ENCODE data around the gene FAM181A. TPM values are rescaled to one million over a fixed set of nuclear protein-coding genes. Genes with fewer than 3 reads are reported as not detected.

Gene FAM181A
- total RNA-seq, 4 donors from 2014 or later, result not detected

DNA sequence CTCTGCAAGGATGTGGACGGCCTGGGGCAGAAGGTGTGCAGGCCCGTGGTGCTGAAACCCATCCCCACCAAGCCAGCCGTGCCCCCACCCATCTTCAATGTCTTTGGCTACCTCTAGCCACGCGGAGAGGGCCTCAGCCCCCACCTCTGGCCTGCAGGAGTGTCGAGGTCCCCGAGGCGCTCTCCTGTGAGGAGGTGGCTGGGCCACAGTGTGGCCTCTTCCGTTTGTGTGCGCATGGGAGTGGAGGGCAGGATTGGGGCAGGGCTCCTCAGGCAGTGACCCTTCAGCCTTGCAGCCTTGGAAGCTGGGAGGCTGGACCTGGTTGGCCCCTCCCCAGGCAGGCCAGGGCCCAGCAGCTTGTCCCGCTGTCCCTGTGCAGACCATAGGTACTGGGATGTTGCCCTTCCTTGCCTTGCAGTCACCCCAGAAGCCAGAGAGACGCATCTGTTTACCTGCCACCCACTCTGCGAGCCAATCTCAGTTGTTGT is 1.9 kb downstream of the FAM181A start:
- Histone ChIP-seq H3K36me3 (peaks cover 0 to 41% of the 10 kb centered on the region in 2 donors), H3K9me3 (no peaks in the 10 kb centered on the region), H3K27me3 (no peaks in the 10 kb centered on the region), H3K4me1 (peaks cover 0 to 14% (median 0%) of the 10 kb centered on the region in 3 donors), H3K4me3 (no peak overlapping the region), H3K27ac (no peak overlapping the region)
- TF ChIP-seq, protein P1, sequence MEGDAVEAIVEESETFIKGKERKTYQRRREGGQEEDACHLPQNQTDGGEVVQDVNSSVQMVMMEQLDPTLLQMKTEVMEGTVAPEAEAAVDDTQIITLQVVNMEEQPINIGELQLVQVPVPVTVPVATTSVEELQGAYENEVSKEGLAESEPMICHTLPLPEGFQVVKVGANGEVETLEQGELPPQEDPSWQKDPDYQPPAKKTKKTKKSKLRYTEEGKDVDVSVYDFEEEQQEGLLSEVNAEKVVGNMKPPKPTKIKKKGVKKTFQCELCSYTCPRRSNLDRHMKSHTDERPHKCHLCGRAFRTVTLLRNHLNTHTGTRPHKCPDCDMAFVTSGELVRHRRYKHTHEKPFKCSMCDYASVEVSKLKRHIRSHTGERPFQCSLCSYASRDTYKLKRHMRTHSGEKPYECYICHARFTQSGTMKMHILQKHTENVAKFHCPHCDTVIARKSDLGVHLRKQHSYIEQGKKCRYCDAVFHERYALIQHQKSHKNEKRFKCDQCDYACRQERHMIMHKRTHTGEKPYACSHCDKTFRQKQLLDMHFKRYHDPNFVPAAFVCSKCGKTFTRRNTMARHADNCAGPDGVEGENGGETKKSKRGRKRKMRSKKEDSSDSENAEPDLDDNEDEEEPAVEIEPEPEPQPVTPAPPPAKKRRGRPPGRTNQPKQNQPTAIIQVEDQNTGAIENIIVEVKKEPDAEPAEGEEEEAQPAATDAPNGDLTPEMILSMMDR (IDR thresholded peaks at IDR 0.05), result no peak
- TF ChIP-seq POLR2AphosphoS5 (IDR thresholded peaks at IDR 0.05) (no peak), POLR2A (IDR thresholded peaks at IDR 0.05) (no peak), EP300 (IDR thresholded peaks at IDR 0.05) (no peak)
- ATAC-seq, result no peak
- 85% methylated on average over 3 of the region's 13 CpGs; no CpG with 5 or more reads in 1 of the 2 donors for WGBS, 2 donors (ENCODE audit: low coverage in 1 of 2)

DNA sequence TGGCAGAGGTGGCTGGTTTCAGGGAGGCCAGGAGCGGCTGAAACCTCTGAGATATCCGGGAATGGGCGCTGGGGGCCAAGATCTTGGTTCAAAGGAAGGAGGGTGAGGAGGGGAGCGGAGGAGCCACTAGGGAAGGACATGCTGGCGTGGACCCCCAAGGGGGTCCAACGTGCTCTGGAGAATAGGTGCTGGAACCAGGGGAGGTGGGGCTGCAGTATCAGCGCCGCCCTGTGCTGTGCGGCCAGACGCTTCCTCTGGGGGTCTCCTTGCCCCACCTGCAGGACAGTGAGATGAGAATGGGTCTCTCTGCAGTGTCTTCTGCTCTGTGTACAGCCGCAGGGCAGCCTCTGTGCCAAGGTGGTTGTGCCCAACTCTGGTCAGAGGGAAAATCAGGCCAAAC is 2.5 kb downstream of the FAM181A start:
- Histone ChIP-seq H3K9me3 (no peaks in the 10 kb centered on the region), H3K27me3 (no peaks in the 10 kb centered on the region), H3K4me3 (no peak overlapping the region), H3K36me3 (peaks cover 0 to 47% of the 10 kb centered on the region in 2 donors), H3K27ac (no peak overlapping the region), H3K4me1 (peaks cover 0 to 20% (median 0%) of the 10 kb centered on the region in 3 donors)
- TF ChIP-seq, protein P1 (IDR thresholded peaks at IDR 0.05), result no peak
- TF ChIP-seq POLR2A (IDR thresholded peaks at IDR 0.05) (no peak), POLR2AphosphoS5 (IDR thresholded peaks at IDR 0.05) (no peak), EP300 (IDR thresholded peaks at IDR 0.05) (no peak)
- WGBS, 2 donors (ENCODE audit: low coverage in 1 of 2), result 80% methylated on average over 1 of the region's 11 CpGs; no CpG with 5 or more reads in 1 of the 2 donors
- ATAC-seq, result no peak

DNA sequence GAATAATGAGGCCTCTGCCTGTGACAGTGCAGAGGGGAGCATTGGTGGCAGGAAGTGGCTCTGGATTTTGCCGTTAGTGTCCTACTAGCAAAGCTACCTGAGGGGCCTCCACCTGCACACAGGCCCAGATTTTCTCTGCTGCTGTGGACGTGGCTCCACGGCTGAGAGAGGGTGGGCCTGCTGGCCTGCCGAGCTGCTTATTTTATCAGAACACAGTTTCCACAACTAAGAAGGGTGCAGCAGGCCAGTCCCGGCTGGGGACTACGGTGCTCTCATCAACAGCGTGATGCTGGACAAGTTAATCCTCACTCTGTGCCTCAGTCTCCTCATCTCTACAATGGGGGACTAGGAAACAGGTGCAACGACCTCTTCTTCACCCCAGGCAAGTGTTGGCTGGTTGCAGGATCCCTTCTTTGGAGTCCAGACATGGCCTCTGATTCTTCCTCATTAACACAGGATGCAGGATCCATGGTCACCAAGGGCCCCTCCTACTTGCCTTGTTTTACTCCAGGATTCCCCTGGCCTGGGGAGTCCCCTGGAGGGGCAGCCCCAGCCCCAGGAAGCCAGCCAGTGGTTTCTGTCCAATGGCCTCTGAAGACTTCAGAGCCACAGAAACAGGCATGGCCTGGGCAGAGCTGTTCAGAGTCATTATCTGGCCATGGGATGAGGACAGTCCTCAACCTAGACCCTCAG is 3.3 kb downstream of the FAM181A start:
- H3K36me3 ChIP-seq, result peaks cover 0 to 55% of the 10 kb centered on the region in 2 donors
- H3K9me3 ChIP-seq, result no peaks in the 10 kb centered on the region
- no peak for ATAC-seq
- H3K27me3 ChIP-seq, result no peaks in the 10 kb centered on the region
- no peak for TF ChIP-seq EP300 (IDR thresholded peaks at IDR 0.05)
- TF ChIP-seq, protein P1 (IDR thresholded peaks at IDR 0.05), result no peak
- no peak for TF ChIP-seq POLR2A (IDR thresholded peaks at IDR 0.05)
- TF ChIP-seq POLR2AphosphoS5 (IDR thresholded peaks at IDR 0.05), result no peak
- WGBS, 2 donors (ENCODE audit: low coverage in 1 of 2), result 75% methylated on average over 5 of the region's 8 CpGs; no CpG with 5 or more reads in 1 of the 2 donors
- H3K4me1 ChIP-seq, result peaks cover 0 to 28% (median 0%) of the 10 kb centered on the region in 3 donors
- no peak overlapping the region for H3K4me3 ChIP-seq
- no peak overlapping the region for H3K27ac ChIP-seq

DNA sequence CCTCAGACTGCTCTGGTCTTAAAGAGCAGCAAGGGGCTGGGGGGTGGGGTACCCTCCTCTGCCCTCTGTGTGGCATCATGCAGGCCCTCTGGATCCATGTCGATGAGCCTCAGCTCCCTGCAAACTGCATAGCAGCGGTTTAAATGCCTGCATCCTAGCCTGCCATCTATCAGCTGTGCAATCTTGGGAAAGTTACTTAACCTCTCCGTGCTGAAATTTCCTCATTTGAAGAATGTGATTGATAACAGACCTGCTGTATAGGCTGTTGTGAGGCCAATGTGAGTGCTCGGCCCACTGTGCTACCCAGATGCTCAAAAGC is 3.8 kb downstream of the FAM181A start:
- WGBS, 2 donors (ENCODE audit: low coverage in 1 of 2), result 77% methylated on average over 4 of the region's 4 CpGs; no CpG with 5 or more reads in 1 of the 2 donors
- H3K27me3 ChIP-seq, result no peaks in the 10 kb centered on the region
- H3K4me3 ChIP-seq, result no peak overlapping the region
- H3K27ac ChIP-seq, result no peak overlapping the region
- peaks cover 0 to 30% (median 0%) of the 10 kb centered on the region in 3 donors for H3K4me1 ChIP-seq
- H3K36me3 ChIP-seq, result peaks cover 0 to 60% of the 10 kb centered on the region in 2 donors
- TF ChIP-seq, protein P1 (IDR thresholded peaks at IDR 0.05), result no peak
- TF ChIP-seq POLR2A (IDR thresholded peaks at IDR 0.05), result no peak
- no peaks in the 10 kb centered on the region for H3K9me3 ChIP-seq
- ATAC-seq, result no peak

DNA sequence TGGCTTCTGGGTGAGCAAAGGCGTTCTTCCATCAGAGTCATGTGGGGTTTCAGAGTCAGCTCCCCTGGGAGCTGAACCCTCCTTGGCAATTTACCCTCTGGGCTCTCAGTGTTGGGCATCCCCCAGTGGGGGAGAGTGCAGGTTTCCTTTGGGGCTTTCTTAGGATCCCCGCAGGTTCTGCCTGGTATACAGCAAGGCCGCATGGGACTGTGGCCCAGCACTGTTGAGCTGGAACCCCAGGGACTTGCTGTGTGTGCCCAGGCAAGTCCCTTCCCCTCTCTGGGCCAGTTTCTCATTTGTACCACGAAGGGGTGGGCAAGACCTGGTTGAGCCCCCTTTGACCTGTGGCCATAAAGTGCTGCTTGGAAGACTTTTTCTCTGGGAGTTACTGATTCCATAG is 5.5 kb downstream of the FAM181A start:
- Histone ChIP-seq H3K4me1 (peaks cover 0 to 39% (median 0%) of the 10 kb centered on the region in 3 donors), H3K36me3 (peaks cover 0 to 77% of the 10 kb centered on the region in 2 donors), H3K27me3 (no peaks in the 10 kb centered on the region), H3K4me3 (no peak overlapping the region), H3K27ac (peak overlapping the region in 2 of 4 donors; percentile 32 to 66), H3K9me3 (no peaks in the 10 kb centered on the region)
- WGBS, 2 donors (ENCODE audit: low coverage in 1 of 2), result no CpG with 5 or more reads among the region's 4 CpGs
- no peak for ATAC-seq
- no peak for TF ChIP-seq POLR2A (IDR thresholded peaks at IDR 0.05)
- no peak for TF ChIP-seq EP300 (IDR thresholded peaks at IDR 0.05)
- TF ChIP-seq, protein P1 (IDR thresholded peaks at IDR 0.05), result no peak
- TF ChIP-seq POLR2AphosphoS5 (IDR thresholded peaks at IDR 0.05), result no peak
